ENCODE data around the gene JMJD4. TPM values are rescaled to one million over a fixed set of nuclear protein-coding genes. Genes with fewer than 3 reads are reported as not detected.

JMJD4 gene
- polyA plus RNA-seq, 1 experiment = 20.5 TPM

DNA sequence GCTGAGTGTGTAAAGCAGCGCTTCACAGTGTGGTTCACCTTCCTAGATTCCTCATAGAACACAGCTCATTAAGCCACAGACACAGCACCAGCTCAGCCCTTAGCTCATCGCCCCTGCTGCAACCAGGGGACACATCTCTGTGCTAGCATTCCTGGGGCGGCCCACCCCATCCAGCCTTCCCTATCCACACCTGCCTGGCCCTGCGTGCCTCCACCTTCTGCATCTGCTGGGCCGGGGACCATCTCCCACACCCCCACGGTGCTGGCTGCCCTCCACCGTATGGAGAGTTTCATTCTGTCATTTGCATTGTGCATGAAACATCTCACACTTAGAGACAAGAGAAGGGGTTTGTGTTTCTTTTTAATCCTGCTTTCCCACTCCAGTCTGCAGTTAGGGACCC lies 44.6 kb upstream of the JMJD4 start:
- DNase-seq (ENCODE audit: low read depth) = no peak
- CTCF ChIA-PET = interaction anchor here (1.2 to 1.5 kb wide), 2 partner anchors 10 to 166 kb away, joined by 3 to 4 read pairs; no protein-coding TSS in a partner anchor
- TF ChIP-seq, protein P1, sequence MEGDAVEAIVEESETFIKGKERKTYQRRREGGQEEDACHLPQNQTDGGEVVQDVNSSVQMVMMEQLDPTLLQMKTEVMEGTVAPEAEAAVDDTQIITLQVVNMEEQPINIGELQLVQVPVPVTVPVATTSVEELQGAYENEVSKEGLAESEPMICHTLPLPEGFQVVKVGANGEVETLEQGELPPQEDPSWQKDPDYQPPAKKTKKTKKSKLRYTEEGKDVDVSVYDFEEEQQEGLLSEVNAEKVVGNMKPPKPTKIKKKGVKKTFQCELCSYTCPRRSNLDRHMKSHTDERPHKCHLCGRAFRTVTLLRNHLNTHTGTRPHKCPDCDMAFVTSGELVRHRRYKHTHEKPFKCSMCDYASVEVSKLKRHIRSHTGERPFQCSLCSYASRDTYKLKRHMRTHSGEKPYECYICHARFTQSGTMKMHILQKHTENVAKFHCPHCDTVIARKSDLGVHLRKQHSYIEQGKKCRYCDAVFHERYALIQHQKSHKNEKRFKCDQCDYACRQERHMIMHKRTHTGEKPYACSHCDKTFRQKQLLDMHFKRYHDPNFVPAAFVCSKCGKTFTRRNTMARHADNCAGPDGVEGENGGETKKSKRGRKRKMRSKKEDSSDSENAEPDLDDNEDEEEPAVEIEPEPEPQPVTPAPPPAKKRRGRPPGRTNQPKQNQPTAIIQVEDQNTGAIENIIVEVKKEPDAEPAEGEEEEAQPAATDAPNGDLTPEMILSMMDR (IDR thresholded peaks at IDR 0.05; ENCODE audit: insufficient read depth, low read depth, low read length) = no peak
- no peak overlapping the region for H3K4me3 ChIP-seq (ENCODE audit: low read depth, low read length)
- H3K36me3 ChIP-seq (ENCODE audit: control insufficient read depth, insufficient read depth, low read length) = peaks cover 5% of the 10 kb centered on the region; the same call in 1 of the 2 replicates
- POLR2A ChIA-PET = no interaction called here
- no peaks in the 10 kb centered on the region for H3K27me3 ChIP-seq (ENCODE audit: control insufficient read depth, insufficient read depth, low read length)

DNA sequence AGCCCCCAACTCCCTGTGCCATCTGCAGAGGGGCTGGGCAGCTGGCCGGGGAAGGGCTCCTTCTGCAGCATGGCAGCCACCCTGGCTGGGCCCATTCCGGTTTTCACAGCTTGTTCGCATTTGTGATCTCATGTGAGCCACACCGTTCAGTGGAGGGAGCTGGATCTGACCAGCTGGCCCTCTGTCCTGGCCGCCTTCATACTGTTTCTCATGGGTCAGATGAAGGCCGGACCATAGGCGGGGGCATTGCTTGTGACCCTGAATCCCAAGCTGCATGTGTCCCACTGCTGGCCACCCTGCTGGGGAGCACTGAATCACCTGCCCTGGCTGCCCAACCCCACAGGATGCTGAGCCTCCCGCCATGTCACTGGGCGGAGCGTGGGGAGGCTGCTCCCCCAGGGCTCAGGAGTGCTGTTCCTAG lies 43.9 kb upstream of the JMJD4 start:
- H3K36me3 ChIP-seq (ENCODE audit: control insufficient read depth, insufficient read depth, low read length) = peaks cover 9% of the 10 kb centered on the region
- TF ChIP-seq, protein P1 (IDR thresholded peaks at IDR 0.05; ENCODE audit: insufficient read depth, low read depth, low read length) = no peak
- no peak overlapping the region for H3K4me3 ChIP-seq (ENCODE audit: low read depth, low read length)
- no peaks in the 10 kb centered on the region for H3K27me3 ChIP-seq (ENCODE audit: control insufficient read depth, insufficient read depth, low read length)
- CTCF ChIA-PET = interaction anchor here (1.2 kb wide), 1 partner anchor 167 kb away, joined by 3 read pairs; no protein-coding TSS in a partner anchor
- POLR2A ChIA-PET = no interaction called here
- DNase-seq (ENCODE audit: low read depth) = no peak

- peaks cover 10% of the 10 kb centered on the region for H3K36me3 ChIP-seq (ENCODE audit: control insufficient read depth, insufficient read depth, low read length)
- no peak for DNase-seq (ENCODE audit: low read depth)
- TF ChIP-seq, protein P1 (IDR thresholded peaks at IDR 0.05; ENCODE audit: insufficient read depth, low read depth, low read length) = no peak
- ChIA-PET CTCF (interaction anchor here (1.6 kb wide), 1 partner anchor 16 kb away, joined by 4 read pairs; no protein-coding TSS in a partner anchor), POLR2A (no interaction called here)
- no peaks in the 10 kb centered on the region for H3K27me3 ChIP-seq (ENCODE audit: control insufficient read depth, insufficient read depth, low read length)
- H3K4me3 ChIP-seq (ENCODE audit: low read depth, low read length) = no peak overlapping the region
These were observed 43.4 kb upstream of the JMJD4 start for GRCh38 chr1:227778401-227778947.

DNA sequence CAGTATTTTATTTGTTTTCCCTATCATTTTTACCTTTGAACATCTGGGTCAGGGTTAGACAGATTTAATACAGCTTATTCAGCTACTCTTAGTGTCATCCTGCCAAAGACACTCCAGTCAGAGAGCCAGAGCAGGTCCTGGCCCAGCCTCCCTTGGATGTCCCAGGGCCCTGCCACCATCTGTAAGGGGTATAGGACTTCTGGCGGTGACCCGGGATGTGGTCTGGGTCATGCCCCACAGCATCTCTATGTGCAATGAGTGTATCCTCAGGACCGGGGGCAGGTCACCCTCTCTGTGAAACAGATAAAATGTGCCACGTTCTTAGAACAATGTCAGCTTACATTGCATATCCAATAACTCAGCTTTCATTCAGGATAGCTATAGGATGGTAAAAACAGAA lies 42.5 kb upstream of the JMJD4 start:
- no peak for DNase-seq (ENCODE audit: low read depth)
- H3K4me3 ChIP-seq (ENCODE audit: low read depth, low read length) = no peak overlapping the region
- TF ChIP-seq, protein P1 (IDR thresholded peaks at IDR 0.05; ENCODE audit: insufficient read depth, low read depth, low read length) = no peak
- peaks cover 10% of the 10 kb centered on the region for H3K36me3 ChIP-seq (ENCODE audit: control insufficient read depth, insufficient read depth, low read length)
- CTCF ChIA-PET = interaction anchor here (1.6 kb wide), 1 partner anchor 15 kb away, joined by 4 read pairs; no protein-coding TSS in a partner anchor
- no peaks in the 10 kb centered on the region for H3K27me3 ChIP-seq (ENCODE audit: control insufficient read depth, insufficient read depth, low read length)
- POLR2A ChIA-PET = no interaction called here

DNA sequence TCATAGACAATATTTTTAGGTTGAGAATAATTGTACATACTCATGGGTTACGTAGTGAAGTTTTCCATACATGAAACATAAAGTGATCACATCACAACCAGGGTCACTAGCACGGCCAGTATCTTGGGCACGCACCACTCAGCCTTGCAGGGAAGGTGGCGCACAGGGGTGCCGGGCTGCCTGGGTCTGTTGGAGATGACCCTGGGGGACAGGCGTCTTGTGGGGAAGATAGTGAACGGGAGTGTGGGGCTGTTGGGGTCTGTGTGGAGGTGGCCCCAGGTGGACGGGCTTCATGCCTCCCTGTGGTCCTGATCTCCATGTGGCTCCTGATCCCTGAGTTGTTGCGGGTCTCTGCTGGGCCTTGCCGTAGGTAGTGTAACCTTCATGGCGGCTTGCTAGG lies 42.1 kb upstream of the JMJD4 start:
- TF ChIP-seq, protein P1 (IDR thresholded peaks at IDR 0.05; ENCODE audit: insufficient read depth, low read depth, low read length) = no peak
- Histone ChIP-seq H3K36me3 (ENCODE audit: control insufficient read depth, insufficient read depth, low read length) (peaks cover 8% of the 10 kb centered on the region), H3K4me3 (ENCODE audit: low read depth, low read length) (no peak overlapping the region), H3K27me3 (ENCODE audit: control insufficient read depth, insufficient read depth, low read length) (no peaks in the 10 kb centered on the region)
- ChIA-PET CTCF (interaction anchor here (1.6 kb wide), 1 partner anchor 15 kb away, joined by 4 read pairs; no protein-coding TSS in a partner anchor), POLR2A (no interaction called here)
- no peak for DNase-seq (ENCODE audit: low read depth)

Data from BJ (cell line).